Measurements from ENCODE around the gene C6orf132. TPM values are rescaled to one million over a fixed set of nuclear protein-coding genes. Genes with fewer than 3 reads are reported as not detected.

Gene C6orf132
- total RNA-seq, 4 donors from 2014 or later, result 112 to 150 (median 122) TPM

DNA sequence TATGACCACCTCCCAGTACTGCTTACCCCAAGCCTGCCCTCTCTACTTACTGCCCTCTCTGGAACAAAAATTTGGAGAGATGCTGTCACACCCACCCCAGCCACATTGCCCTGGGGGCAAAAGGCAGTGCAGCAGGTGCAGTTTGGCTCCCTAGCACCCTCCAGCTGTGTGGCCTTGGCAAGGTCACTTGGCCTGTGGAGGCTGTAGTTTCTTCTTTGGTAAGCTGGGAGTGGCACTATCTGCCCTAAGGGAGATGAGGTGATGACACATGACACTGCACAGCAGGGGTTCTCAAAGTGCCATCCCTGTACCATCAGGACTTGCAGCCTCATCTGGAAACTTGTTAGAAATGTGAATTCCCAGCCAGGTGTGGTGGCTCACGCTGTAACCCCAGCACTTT is 47.3 kb downstream of the C6orf132 start:
- Histone ChIP-seq H3K27ac (no peak overlapping the region), H3K4me3 (no peak overlapping the region), H3K27me3 (no peaks in the 10 kb centered on the region), H3K9me3 (no peaks in the 10 kb centered on the region), H3K36me3 (no peaks in the 10 kb centered on the region), H3K4me1 (peaks cover 24% of the 10 kb centered on the region)
- no peak for DNase-seq (ENCODE audit: low spot score in 2 of 2)
- no peak for TF ChIP-seq POLR2AphosphoS5 (IDR thresholded peaks at IDR 0.05)
- TF ChIP-seq EP300 (IDR thresholded peaks at IDR 0.05), result no peak
- TF ChIP-seq POLR2A (IDR thresholded peaks at IDR 0.05), result no peak
- TF ChIP-seq CTCF (IDR thresholded peaks at IDR 0.05), result no peak
- 70% methylated on average over 1 of the region's 1 CpG for WGBS

DNA sequence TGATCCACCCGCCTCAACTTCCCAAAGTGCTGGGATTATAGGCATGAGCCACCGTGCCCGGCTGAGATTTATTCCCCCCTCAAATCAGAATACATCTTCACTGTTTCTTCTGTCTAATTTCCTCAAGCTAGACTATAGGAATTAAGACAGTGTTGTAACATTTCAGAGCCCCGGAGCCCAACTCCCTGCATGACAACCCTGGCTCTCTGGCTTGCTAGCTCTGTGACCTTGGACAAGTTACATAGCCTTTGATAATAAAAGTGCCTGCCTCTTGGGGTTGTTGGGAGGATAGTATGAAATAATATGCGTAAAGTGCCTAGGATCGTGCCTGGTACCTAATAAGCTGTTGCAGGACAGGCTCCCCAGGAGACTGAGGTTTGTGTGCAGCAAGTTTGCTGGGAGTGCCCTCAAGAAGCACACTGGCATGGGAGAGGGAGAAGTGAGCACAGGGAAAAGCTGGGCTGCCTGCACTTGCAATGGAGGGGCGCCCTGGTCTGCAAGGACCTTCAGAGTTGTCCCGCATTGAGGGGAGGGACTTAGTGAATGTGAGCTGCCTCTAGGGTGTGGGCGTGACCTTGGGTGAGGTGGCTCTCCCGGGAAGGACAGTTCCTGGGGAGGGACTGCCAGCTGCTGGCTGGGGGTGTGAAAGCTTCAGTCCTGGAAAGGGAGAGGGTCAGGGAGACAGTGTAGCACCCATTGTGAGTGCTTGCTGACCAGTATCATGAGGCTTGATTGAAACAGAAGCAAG is 48.7 kb downstream of the C6orf132 start:
- TF ChIP-seq POLR2A (IDR thresholded peaks at IDR 0.05), result no peak
- TF ChIP-seq CTCF (IDR thresholded peaks at IDR 0.05), result no peak
- TF ChIP-seq POLR2AphosphoS5 (IDR thresholded peaks at IDR 0.05), result no peak
- TF ChIP-seq EP300 (IDR thresholded peaks at IDR 0.05), result no peak
- peaks cover 10% of the 10 kb centered on the region for H3K4me1 ChIP-seq
- DNase-seq (ENCODE audit: low spot score in 2 of 2), result no peak
- no peaks in the 10 kb centered on the region for H3K27me3 ChIP-seq
- no peaks in the 10 kb centered on the region for H3K9me3 ChIP-seq
- no peak overlapping the region for H3K27ac ChIP-seq
- WGBS, result 62% methylated on average over 10 of the region's 10 CpGs
- no peak overlapping the region for H3K4me3 ChIP-seq
- no peaks in the 10 kb centered on the region for H3K36me3 ChIP-seq

DNA sequence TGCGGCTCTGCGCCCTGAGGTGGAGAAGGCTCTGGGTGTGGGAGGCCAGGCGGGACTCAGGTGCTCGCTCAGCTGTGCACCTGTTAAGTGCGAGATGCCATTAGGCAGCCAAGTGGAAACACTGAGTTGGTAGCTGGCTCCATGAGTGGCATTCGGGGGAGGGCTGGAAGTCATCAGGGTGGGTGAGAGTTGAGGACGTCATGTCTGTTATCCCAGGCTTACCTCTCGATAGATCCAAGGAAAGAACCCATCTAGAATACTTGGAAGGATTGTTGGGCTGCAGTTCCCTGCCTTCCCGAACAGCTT is 50.7 kb downstream of the C6orf132 start:
- peaks cover 2% of the 10 kb centered on the region for H3K36me3 ChIP-seq
- no peak for DNase-seq (ENCODE audit: low spot score in 2 of 2)
- TF ChIP-seq CTCF (IDR thresholded peaks at IDR 0.05) (no peak), POLR2A (IDR thresholded peaks at IDR 0.05) (no peak), POLR2AphosphoS5 (IDR thresholded peaks at IDR 0.05) (no peak), EP300 (IDR thresholded peaks at IDR 0.05) (no peak)
- peaks cover 4% of the 10 kb centered on the region for H3K4me1 ChIP-seq
- no peak overlapping the region for H3K27ac ChIP-seq
- H3K27me3 ChIP-seq, result no peaks in the 10 kb centered on the region
- no peak overlapping the region for H3K4me3 ChIP-seq
- no peaks in the 10 kb centered on the region for H3K9me3 ChIP-seq
- 62% methylated on average over 9 of the region's 9 CpGs for WGBS

DNA sequence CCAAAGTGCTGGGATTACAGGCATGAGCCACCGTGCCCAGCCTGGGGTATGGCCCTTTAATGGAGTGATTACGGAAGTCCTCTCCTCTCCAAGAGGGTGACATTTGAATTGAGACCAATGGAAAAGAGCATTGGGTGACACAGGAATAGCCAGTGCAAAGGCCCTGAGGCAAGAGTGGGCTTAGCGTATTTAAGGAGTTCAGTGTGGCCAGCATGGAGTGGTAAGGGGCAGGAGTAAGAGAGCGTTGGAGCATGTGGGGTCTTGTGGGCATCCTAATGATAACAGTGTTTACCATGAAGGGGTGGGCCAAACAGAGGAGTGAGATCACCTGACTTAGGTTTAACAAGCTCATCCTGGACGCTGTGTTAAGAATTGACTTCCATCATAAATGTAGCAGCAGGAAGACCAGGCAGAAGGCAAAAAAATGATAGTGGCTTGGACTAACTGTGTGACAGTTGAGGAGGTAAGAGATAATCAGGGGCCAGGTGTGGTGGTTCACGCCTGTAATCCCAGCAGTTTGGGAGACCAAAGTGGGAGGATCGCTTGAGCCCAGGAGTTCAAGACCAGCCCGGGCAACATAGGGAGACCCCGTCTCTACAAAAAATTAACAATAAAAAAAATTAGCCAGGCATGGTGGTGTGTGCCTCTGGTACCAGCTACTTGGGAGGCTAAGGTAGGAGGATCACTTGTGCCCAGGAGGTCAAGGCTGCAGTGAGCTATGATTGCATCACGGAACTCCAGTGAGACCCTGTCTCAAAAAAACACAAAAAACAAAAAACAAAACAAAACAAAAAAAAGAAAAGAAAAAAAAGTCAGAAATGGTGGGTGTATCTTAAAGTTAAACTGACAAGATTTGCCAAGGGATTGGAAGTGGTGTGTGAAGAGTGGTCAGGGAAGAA is 51.4 kb downstream of the C6orf132 start:
- H3K27me3 ChIP-seq, result no peaks in the 10 kb centered on the region
- H3K9me3 ChIP-seq, result no peaks in the 10 kb centered on the region
- H3K27ac ChIP-seq, result no peak overlapping the region
- H3K4me1 ChIP-seq, result peaks cover 4% of the 10 kb centered on the region
- no peak for TF ChIP-seq POLR2AphosphoS5 (IDR thresholded peaks at IDR 0.05)
- DNase-seq (ENCODE audit: low spot score in 2 of 2), result no peak
- WGBS, result 91% methylated on average over 10 of the region's 10 CpGs
- no peak overlapping the region for H3K4me3 ChIP-seq
- peaks cover 4% of the 10 kb centered on the region for H3K36me3 ChIP-seq

- WGBS, result 83% methylated on average over 7 of the region's 7 CpGs
- Histone ChIP-seq H3K4me3 (no peak overlapping the region), H3K4me1 (no peaks in the 10 kb centered on the region), H3K27me3 (no peaks in the 10 kb centered on the region), H3K9me3 (no peaks in the 10 kb centered on the region), H3K27ac (no peak overlapping the region), H3K36me3 (peaks cover 9% of the 10 kb centered on the region)
- no peak for DNase-seq (ENCODE audit: low spot score in 2 of 2)
- TF ChIP-seq CTCF (IDR thresholded peaks at IDR 0.05), result no peak
- no peak for TF ChIP-seq EP300 (IDR thresholded peaks at IDR 0.05)
- TF ChIP-seq POLR2AphosphoS5 (IDR thresholded peaks at IDR 0.05), result no peak
- no peak for TF ChIP-seq POLR2A (IDR thresholded peaks at IDR 0.05)
Measured at GRCh38 chr6:42088101-42088591, 54.3 kb downstream of the C6orf132 start.

Measured in suprapubic skin (tissue), 4 donors.